GM19193 (cell line): ENCODE results near the gene EFL1.

Source experiments
- POLR2A ChIP-seq: IDR thresholded peaks from 4 replicates; pipeline ENCODE4 v1.6.1; 2011; ENCODE audit not compliant: insufficient read depth, insufficient read length; ENCODE audit errors: extremely low read depth

The EFL1 gene

GRCh38 chr15:82100111-82100929 is 162.2 kb downstream of the EFL1 start:
- TF ChIP-seq POLR2A, result no peak

GRCh38 chr15:82098674-82099073 is 163.9 kb downstream of the EFL1 start:
- TF ChIP-seq POLR2A, result no peak

DNA sequence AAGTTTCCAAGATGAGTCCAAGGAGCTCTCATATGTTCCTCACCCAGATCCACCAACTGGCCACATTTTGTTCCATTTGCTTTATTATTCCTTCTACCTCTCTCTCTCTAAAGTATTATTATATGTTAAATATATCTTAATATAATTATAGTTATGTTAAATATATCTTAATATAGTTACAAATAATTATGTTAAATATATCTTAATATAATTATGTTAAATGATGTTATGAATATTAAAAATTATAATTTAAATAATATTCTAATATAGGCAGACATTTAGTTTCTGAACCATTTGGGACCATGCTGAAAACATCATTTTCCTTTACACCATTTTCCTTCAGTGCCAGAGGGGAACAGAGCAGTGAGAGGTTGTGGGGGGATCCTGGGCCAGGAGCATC is 166.7 kb downstream of the EFL1 start:
- no peak for TF ChIP-seq POLR2A

DNA sequence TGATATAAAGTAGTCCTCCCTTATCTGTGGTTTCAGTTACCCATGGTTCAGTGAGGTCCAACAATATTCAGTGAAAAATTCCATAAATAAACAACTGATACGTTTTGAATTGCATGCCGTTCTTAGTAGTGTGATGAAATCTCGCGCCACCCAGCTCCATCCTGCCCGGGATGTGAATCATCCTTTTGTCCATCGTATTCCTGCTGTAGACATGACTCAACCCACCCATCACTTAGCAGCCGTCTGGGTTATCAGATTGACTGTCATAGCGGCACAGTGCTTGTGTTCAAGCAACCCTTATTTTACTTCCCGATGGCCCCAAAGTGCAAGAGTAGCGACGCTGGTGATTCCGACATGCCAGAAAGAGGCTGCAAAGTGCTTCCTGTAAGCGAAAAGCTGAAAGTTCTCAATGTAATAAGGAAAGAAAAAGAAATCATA is 168.7 kb downstream of the EFL1 start:
- TF ChIP-seq POLR2A, result no peak

GRCh38 chr15:82093325-82093724 is 169.2 kb downstream of the EFL1 start:
- no peak for TF ChIP-seq POLR2A

GRCh38 chr15:82091636-82092140 is 170.8 kb downstream of the EFL1 start:
- TF ChIP-seq POLR2A, result no peak

DNA sequence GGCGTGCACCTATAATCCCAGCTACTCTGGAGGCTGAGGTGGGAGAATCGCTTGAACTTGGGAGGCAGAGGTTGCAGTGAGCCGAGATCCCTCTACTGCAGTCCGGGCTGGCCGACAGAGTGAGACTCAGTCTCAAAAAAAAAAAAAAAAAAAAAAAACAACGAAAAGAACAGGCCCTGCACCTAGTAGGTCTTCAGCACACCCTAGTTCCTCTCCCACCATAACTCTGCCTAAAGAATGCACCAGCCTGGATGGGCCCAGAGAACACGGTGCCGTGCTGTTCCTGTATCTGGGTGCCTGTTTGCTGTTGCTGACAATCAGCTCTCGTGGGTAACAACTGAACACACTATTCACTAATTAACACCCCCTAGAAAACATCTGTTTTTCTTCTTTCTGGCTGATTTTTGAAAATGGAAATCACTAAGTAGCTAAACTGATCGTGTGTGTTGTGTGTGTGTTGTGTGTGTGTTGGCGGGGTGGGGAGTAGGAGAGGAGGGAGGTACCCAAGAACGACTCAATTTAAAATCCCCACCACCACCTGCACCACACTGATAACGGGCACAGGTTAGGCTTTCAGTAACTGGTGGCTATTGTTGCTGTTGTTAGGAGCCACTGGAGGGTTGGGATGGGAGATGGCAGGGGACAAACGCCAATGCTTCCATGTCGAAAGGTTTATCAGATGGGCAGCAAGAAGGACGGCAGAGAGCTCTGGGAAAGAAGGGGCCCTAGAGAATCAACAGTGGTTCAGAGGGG is 176.1 kb downstream of the EFL1 start:
- no peak for TF ChIP-seq POLR2A

DNA sequence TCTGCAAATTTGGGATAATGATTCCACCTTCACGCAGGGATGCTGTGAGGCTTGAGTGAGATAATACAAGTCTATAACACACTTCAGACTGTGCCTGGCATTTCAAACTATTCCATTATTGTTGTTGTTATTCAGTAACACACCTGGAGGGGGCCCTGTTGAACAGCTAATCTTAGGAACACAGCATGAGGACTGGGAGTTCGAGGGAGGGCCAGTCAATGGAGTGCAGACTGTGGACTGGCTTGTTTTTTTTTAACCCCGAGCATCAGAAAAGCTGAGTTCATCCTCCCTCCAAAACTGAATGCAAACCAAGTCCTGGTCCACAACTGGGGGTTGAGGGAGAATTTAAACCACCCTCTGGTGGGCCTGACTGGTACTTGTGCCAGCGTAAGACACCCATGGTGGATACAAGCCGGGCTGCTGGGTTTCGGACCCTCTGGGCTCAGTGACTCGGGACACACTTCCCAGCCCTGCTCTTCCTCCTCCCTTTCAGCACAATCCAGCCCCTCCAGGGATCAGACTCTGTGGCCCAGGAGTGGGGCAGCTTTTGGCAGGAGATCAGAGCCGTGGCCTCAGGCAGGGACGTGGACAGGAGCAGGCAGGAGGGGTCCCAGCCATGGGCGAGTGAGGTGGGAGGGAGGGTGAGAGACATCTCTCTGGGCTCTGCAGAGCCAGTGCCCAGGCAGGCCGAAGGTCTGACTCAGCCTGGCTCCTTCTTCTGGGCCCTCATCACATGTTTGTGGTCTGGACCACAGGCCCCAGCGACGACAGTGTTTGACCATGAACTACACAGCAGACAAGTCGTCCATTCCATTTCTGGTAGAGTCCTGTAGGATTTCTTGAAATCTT is 180.4 kb downstream of the EFL1 start:
- no peak for TF ChIP-seq POLR2A

GRCh38 chr15:82080774-82081173 is 181.8 kb downstream of the EFL1 start:
- TF ChIP-seq POLR2A, result no peak
